ENCODE measurements around the gene ARHGAP26. TPM values are rescaled to one million over a fixed set of nuclear protein-coding genes. Genes with fewer than 3 reads are reported as not detected.

ARHGAP26 gene
- total RNA-seq, 4 donors from 2014 or later = 28.2 to 52.3 (median 37.9) TPM

DNA sequence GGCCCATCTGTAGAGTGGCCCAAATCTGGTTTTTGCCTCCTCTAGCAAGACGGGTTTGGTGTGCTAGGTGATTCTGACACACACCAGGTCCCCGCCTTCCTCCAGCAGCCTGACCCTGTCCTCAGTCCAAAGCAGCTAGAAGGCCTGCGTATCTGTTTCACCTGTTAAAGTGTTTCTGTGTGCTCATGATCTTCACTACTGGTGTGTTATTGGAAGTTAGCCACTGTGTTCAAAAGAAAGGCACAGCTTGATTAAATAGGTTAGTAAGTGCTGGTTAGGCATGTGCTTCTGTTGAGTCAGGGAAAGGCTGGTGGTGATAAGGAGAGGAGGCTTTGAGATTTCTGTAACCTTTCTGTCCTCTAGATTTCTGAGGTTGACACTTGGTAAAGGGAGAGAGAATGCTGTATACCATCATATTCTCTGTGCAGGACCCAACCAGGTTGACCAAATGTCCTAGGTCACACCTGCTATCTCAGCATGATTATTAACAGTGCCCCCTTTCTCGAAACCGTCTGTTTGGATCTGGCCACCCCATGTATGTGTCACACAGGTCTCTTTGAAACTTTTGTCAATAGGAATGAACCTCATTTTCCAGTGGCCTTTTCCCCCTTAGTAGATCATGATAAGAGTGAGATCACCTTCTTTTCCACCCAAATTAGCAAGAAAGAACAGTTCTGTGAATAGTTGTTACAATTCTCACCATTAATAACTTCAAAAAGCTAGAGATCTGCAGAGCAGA is 58.8 kb downstream of the ARHGAP26 start:
- no peak overlapping the region for H3K4me3 ChIP-seq (replicated peaks in 1 of 3)
- intact Hi-C loops (cut with DNase I) = no loop called here
- peaks cover 26 to 51% of the 10 kb centered on the region in 2 donors for H3K4me1 ChIP-seq
- no peaks in the 10 kb centered on the region for H3K36me3 ChIP-seq
- no peaks in the 10 kb centered on the region for H3K9me3 ChIP-seq
- 85 to 89% methylated on average over 5 of the region's 5 CpGs for WGBS, 2 donors
- peak in 1 of 2 donors; percentile 27 for DNase-seq
- no peak overlapping the region for H3K27ac ChIP-seq
- no peaks in the 10 kb centered on the region for H3K27me3 ChIP-seq
- TF ChIP-seq POLR2A (IDR thresholded peaks at IDR 0.05) = no peak
- TF ChIP-seq, protein P1, sequence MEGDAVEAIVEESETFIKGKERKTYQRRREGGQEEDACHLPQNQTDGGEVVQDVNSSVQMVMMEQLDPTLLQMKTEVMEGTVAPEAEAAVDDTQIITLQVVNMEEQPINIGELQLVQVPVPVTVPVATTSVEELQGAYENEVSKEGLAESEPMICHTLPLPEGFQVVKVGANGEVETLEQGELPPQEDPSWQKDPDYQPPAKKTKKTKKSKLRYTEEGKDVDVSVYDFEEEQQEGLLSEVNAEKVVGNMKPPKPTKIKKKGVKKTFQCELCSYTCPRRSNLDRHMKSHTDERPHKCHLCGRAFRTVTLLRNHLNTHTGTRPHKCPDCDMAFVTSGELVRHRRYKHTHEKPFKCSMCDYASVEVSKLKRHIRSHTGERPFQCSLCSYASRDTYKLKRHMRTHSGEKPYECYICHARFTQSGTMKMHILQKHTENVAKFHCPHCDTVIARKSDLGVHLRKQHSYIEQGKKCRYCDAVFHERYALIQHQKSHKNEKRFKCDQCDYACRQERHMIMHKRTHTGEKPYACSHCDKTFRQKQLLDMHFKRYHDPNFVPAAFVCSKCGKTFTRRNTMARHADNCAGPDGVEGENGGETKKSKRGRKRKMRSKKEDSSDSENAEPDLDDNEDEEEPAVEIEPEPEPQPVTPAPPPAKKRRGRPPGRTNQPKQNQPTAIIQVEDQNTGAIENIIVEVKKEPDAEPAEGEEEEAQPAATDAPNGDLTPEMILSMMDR (IDR thresholded peaks at IDR 0.05) = no peak

DNA sequence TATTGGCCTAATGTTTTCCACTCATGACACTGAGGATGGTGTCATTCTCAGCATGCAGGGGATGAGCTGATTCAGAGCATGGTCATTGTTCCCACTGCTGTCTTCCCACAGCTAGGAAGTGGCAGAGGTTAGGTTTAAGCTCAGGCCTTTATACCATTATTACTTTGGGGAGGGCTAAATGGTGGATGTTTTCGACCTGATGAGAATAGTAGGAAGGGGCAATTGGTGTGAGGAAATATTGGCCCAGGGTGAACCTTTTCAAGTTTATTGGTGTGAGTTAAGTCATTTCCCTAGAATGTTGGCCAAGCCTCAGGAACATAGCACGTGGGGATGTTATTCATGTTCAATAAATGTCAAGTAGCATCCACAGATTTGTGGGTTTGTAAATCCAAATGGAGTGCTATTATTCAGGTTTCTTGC is 59.6 kb downstream of the ARHGAP26 start:
- H3K36me3 ChIP-seq = no peaks in the 10 kb centered on the region
- TF ChIP-seq, protein P1 (IDR thresholded peaks at IDR 0.05) = no peak
- no peak for TF ChIP-seq POLR2A (IDR thresholded peaks at IDR 0.05)
- no peak overlapping the region for H3K4me3 ChIP-seq (replicated peaks in 1 of 3)
- intact Hi-C loops (cut with DNase I) = no loop called here
- H3K9me3 ChIP-seq = no peaks in the 10 kb centered on the region
- H3K4me1 ChIP-seq = peaks cover 26 to 54% of the 10 kb centered on the region in 2 donors
- 71 to 80% methylated on average over 2 of the region's 2 CpGs for WGBS, 2 donors
- H3K27me3 ChIP-seq = no peaks in the 10 kb centered on the region
- H3K27ac ChIP-seq = no peak overlapping the region
- no peak for DNase-seq

- intact Hi-C loops (cut with DNase I) = no loop called here
- DNase-seq = no peak
- no peaks in the 10 kb centered on the region for H3K27me3 ChIP-seq
- no peaks in the 10 kb centered on the region for H3K36me3 ChIP-seq
- no peak overlapping the region for H3K27ac ChIP-seq
- peaks cover 26 to 49% of the 10 kb centered on the region in 2 donors for H3K4me1 ChIP-seq
- no peak for TF ChIP-seq POLR2A (IDR thresholded peaks at IDR 0.05)
- TF ChIP-seq, protein P1 (IDR thresholded peaks at IDR 0.05) = no peak
- WGBS, 2 donors = 85 to 92% methylated on average over 8 of the region's 8 CpGs
- H3K4me3 ChIP-seq (replicated peaks in 1 of 3) = no peak overlapping the region
- no peaks in the 10 kb centered on the region for H3K9me3 ChIP-seq
Measured at GRCh38 chr5:142830241-142831008, 60.2 kb downstream of the ARHGAP26 start.

GRCh38 chr5:142831009-142831383 is 60.8 kb downstream of the ARHGAP26 start:
- TF ChIP-seq, protein P1 (IDR thresholded peaks at IDR 0.05) = no peak
- no peak for TF ChIP-seq POLR2A (IDR thresholded peaks at IDR 0.05)
- WGBS, 2 donors = 65 to 79% methylated on average over 3 of the region's 3 CpGs
- Histone ChIP-seq H3K4me3 (replicated peaks in 1 of 3) (no peak overlapping the region), H3K36me3 (no peaks in the 10 kb centered on the region), H3K27ac (no peak overlapping the region), H3K9me3 (no peaks in the 10 kb centered on the region), H3K4me1 (peaks cover 26 to 43% of the 10 kb centered on the region in 2 donors), H3K27me3 (no peaks in the 10 kb centered on the region)
- intact Hi-C loops (cut with DNase I) = no loop called here
- no peak for DNase-seq

- H3K9me3 ChIP-seq = no peaks in the 10 kb centered on the region
- H3K27ac ChIP-seq = no peak overlapping the region
- no peaks in the 10 kb centered on the region for H3K36me3 ChIP-seq
- no peak for TF ChIP-seq POLR2A (IDR thresholded peaks at IDR 0.05)
- TF ChIP-seq, protein P1 (IDR thresholded peaks at IDR 0.05) = no peak
- no peak overlapping the region for H3K4me3 ChIP-seq (replicated peaks in 1 of 3)
- H3K4me1 ChIP-seq = peaks cover 15 to 31% of the 10 kb centered on the region in 2 donors
- 88 to 90% methylated on average over 3 of the region's 3 CpGs for WGBS, 2 donors
- DNase-seq = no peak
- intact Hi-C loops (cut with DNase I) = no loop called here
- H3K27me3 ChIP-seq = no peaks in the 10 kb centered on the region
Measured at GRCh38 chr5:142832263-142832662, 62.1 kb downstream of the ARHGAP26 start.
